Activated CD4-positive, alpha-beta T cell treated with anti-CD3 and anti-CD28 coated beads for 36 hours (primary cell): Measurements from ENCODE around the gene EBF3. TPM values are rescaled to one million over a fixed set of nuclear protein-coding genes. Genes with fewer than 3 reads are reported as not detected.

Experiments used
- ATAC-seq: fragments of 200-7000 bp; cut with Tn5 transposase; one replicate; pipeline ENCODE4 v1.10.0; 2021; ENCODE audit warnings: mild to moderate bottlenecking, moderate library complexity
- CTCF ChIA-PET: fragments of 350-600 bp; sonication (Branson Sonifier 250); formaldehyde crosslinking; loops from one replicate; lab custom pipeline; 2021; ENCODE audit warnings: antibody characterized with exemption; lab: Charles Lee
- POLR2A ChIA-PET: fragments of 350-600 bp; sonication (Branson Sonifier 250); formaldehyde crosslinking; loops from one replicate; lab custom pipeline; 2021; ENCODE audit warnings: antibody characterized with exemption, inconsistent platforms; lab: Charles Lee
- DNase-seq: peaks from one replicate; pipeline ENCODE4 v3.0.0-alpha.2; 2020
- H3K27ac Mint-ChIP-seq: one replicate; pipeline ENCODE4 v1.8.0; 2021; ENCODE audit warnings: mixed read lengths
- H3K27me3 Mint-ChIP-seq: one replicate; pipeline ENCODE4 v1.8.0; 2021; ENCODE audit warnings: mixed read lengths
- H3K36me3 Mint-ChIP-seq: one replicate; pipeline ENCODE4 v1.8.0; 2021; ENCODE audit warnings: low read depth, mixed read lengths
- H3K4me1 Mint-ChIP-seq: one replicate; pipeline ENCODE4 v1.8.0; 2021; ENCODE audit warnings: mixed read lengths
- H3K4me3 Mint-ChIP-seq: one replicate; pipeline ENCODE4 v1.8.0; 2021; ENCODE audit warnings: mild to moderate bottlenecking, moderate library complexity, mixed read lengths
- H3K9me3 Mint-ChIP-seq: one replicate; pipeline ENCODE4 v1.8.0; 2021; ENCODE audit warnings: low read depth, mixed read lengths
- intact Hi-C, 2 experiments: fragments of 100-400 bp; cut with DNase I in 1 of 2; cut with micrococcal nuclease in 1 of 2; formaldehyde crosslinking; loops; one replicate each; pipeline versions ENCODE4 v1.14.2 to v1.15.1; 2022 to 2024; cut with DNase I, micrococcal nuclease
- total RNA-seq, 2 experiments: library from RNA; stranded (reverse); gene quantifications; one replicate each; pipeline ENCODE4 v1.2.3, GENCODE V29; 2021

EBF3 gene
- total RNA-seq, 2 experiments from 2014 or later: not detected

- Mint-ChIP-seq H3K4me3 (no peak overlapping the region), H3K27ac (no peak overlapping the region), H3K36me3 (no peaks in the 10 kb centered on the region), H3K4me1 (no peaks in the 10 kb centered on the region), H3K27me3 (peaks cover 23% of the 10 kb centered on the region), H3K9me3 (no peaks in the 10 kb centered on the region)
- POLR2A ChIA-PET: no interaction called here
- intact Hi-C loops: loop anchor here in 1 of 2 experiments (5.0 kb wide), 1 partner anchor 53 kb away; no protein-coding TSS in a partner anchor
- no peak for ATAC-seq
- no peak for DNase-seq
- CTCF ChIA-PET: no interaction called here
These were observed 64.6 kb downstream of the EBF3 start for GRCh38 chr10:129899276-129900130.

GRCh38 chr10:129898706-129899268 is 65.3 kb downstream of the EBF3 start:
- intact Hi-C loops: loop anchor here in 1 of 2 experiments (5.0 kb wide), 1 partner anchor 54 kb away; no protein-coding TSS in a partner anchor
- no peaks in the 10 kb centered on the region for H3K36me3 Mint-ChIP-seq
- POLR2A ChIA-PET: no interaction called here
- no peaks in the 10 kb centered on the region for H3K4me1 Mint-ChIP-seq
- H3K27ac Mint-ChIP-seq: no peak overlapping the region
- H3K4me3 Mint-ChIP-seq: no peak overlapping the region
- no peak for DNase-seq
- CTCF ChIA-PET: no interaction called here
- no peak for ATAC-seq
- no peaks in the 10 kb centered on the region for H3K9me3 Mint-ChIP-seq
- H3K27me3 Mint-ChIP-seq: peaks cover 19% of the 10 kb centered on the region

GRCh38 chr10:129897871-129898626 is 66.0 kb downstream of the EBF3 start:
- Mint-ChIP-seq H3K4me1 (no peaks in the 10 kb centered on the region), H3K27me3 (peaks cover 19% of the 10 kb centered on the region), H3K4me3 (no peak overlapping the region), H3K36me3 (no peaks in the 10 kb centered on the region), H3K27ac (no peak overlapping the region), H3K9me3 (no peaks in the 10 kb centered on the region)
- CTCF ChIA-PET: no interaction called here
- intact Hi-C loops: loop anchor here in 1 of 2 experiments (5.0 kb wide), 1 partner anchor 54 kb away; no protein-coding TSS in a partner anchor
- no peak for ATAC-seq
- POLR2A ChIA-PET: interaction anchor here (0.6 kb wide), 1 partner anchor 85 kb away, joined by 5 read pairs; no protein-coding TSS in a partner anchor
- no peak for DNase-seq

- POLR2A ChIA-PET: no interaction called here
These were observed 67.2 kb downstream of the EBF3 start for GRCh38 chr10:129896860-129897200.

GRCh38 chr10:129896136-129896859 is 67.8 kb downstream of the EBF3 start:
- POLR2A ChIA-PET: no interaction called here
- no peaks in the 10 kb centered on the region for H3K9me3 Mint-ChIP-seq
- DNase-seq (no peak), ATAC-seq (no peak)
- CTCF ChIA-PET: interaction anchor here (0.6 kb wide), 1 partner anchor 23 kb away, joined by 3 read pairs; no protein-coding TSS in a partner anchor
- no peaks in the 10 kb centered on the region for H3K4me1 Mint-ChIP-seq
- intact Hi-C loops: loop anchor here in 1 of 2 experiments (5.0 kb wide), 1 partner anchor 56 kb away; no protein-coding TSS in a partner anchor
- no peak overlapping the region for H3K4me3 Mint-ChIP-seq
- no peak overlapping the region for H3K27ac Mint-ChIP-seq
- peaks cover 19% of the 10 kb centered on the region for H3K27me3 Mint-ChIP-seq
- H3K36me3 Mint-ChIP-seq: no peaks in the 10 kb centered on the region

More at GRCh38 chr10:129896860-129897200, 67.2 kb downstream of the EBF3 start:
- no peak for DNase-seq
- intact Hi-C loops: loop anchor here in 1 of 2 experiments (5.0 kb wide), 1 partner anchor 55 kb away; no protein-coding TSS in a partner anchor
- H3K4me1 Mint-ChIP-seq: no peaks in the 10 kb centered on the region
- H3K9me3 Mint-ChIP-seq: no peaks in the 10 kb centered on the region
- H3K27ac Mint-ChIP-seq: no peak overlapping the region
- H3K36me3 Mint-ChIP-seq: no peaks in the 10 kb centered on the region
- CTCF ChIA-PET: no interaction called here
- no peak for ATAC-seq
- no peak overlapping the region for H3K4me3 Mint-ChIP-seq
- peaks cover 19% of the 10 kb centered on the region for H3K27me3 Mint-ChIP-seq

GRCh38 chr10:129895811-129896135 is 68.3 kb downstream of the EBF3 start:
- Mint-ChIP-seq H3K9me3 (no peaks in the 10 kb centered on the region), H3K36me3 (no peaks in the 10 kb centered on the region), H3K27me3 (peaks cover 19% of the 10 kb centered on the region), H3K4me1 (no peaks in the 10 kb centered on the region), H3K4me3 (no peak overlapping the region), H3K27ac (no peak overlapping the region)
- ATAC-seq (no peak), DNase-seq (no peak)
- intact Hi-C loops: loop anchor here in 1 of 2 experiments (5.0 kb wide), 1 partner anchor 57 kb away; no protein-coding TSS in a partner anchor
- POLR2A ChIA-PET: no interaction called here
- CTCF ChIA-PET: interaction anchor here (0.6 kb wide), 1 partner anchor 22 kb away, joined by 3 read pairs; no protein-coding TSS in a partner anchor

- Mint-ChIP-seq H3K4me3 (no peak overlapping the region), H3K27ac (no peak overlapping the region), H3K9me3 (no peaks in the 10 kb centered on the region), H3K4me1 (no peaks in the 10 kb centered on the region), H3K27me3 (peaks cover 13% of the 10 kb centered on the region), H3K36me3 (no peaks in the 10 kb centered on the region)
- CTCF ChIA-PET: no interaction called here
- DNase-seq: no peak
- POLR2A ChIA-PET: no interaction called here
- ATAC-seq: no peak
- intact Hi-C loops: loop anchor here in 1 of 2 experiments (5.0 kb wide), 1 partner anchor 58 kb away; no protein-coding TSS in a partner anchor
These were observed 69.4 kb downstream of the EBF3 start for GRCh38 chr10:129894698-129895097.

- H3K27ac Mint-ChIP-seq: no peak overlapping the region
- peaks cover 5% of the 10 kb centered on the region for H3K27me3 Mint-ChIP-seq
- H3K9me3 Mint-ChIP-seq: no peaks in the 10 kb centered on the region
- intact Hi-C loops: no loop called here
- CTCF ChIA-PET: interaction anchor here (0.6 kb wide), 1 partner anchor 248 kb away, joined by 3 read pairs; no protein-coding TSS in a partner anchor
- DNase-seq (no peak), ATAC-seq (no peak)
- no peaks in the 10 kb centered on the region for H3K36me3 Mint-ChIP-seq
- no peak overlapping the region for H3K4me3 Mint-ChIP-seq
- H3K4me1 Mint-ChIP-seq: no peaks in the 10 kb centered on the region
- POLR2A ChIA-PET: no interaction called here
These were observed 70.7 kb downstream of the EBF3 start for GRCh38 chr10:129893104-129894089.

GRCh38 chr10:129892548-129893052 is 71.5 kb downstream of the EBF3 start:
- POLR2A ChIA-PET: no interaction called here
- intact Hi-C loops: no loop called here
- Mint-ChIP-seq H3K9me3 (no peaks in the 10 kb centered on the region), H3K36me3 (no peaks in the 10 kb centered on the region), H3K27ac (no peak overlapping the region), H3K4me3 (no peak overlapping the region), H3K27me3 (no peaks in the 10 kb centered on the region), H3K4me1 (no peaks in the 10 kb centered on the region)
- CTCF ChIA-PET: interaction anchor here (0.6 kb wide), 1 partner anchor 249 kb away, joined by 3 read pairs; no protein-coding TSS in a partner anchor
- DNase-seq: no peak
- ATAC-seq: no peak

GRCh38 chr10:129891806-129892205 is 72.3 kb downstream of the EBF3 start:
- H3K27me3 Mint-ChIP-seq: no peaks in the 10 kb centered on the region
- DNase-seq: no peak
- POLR2A ChIA-PET: no interaction called here
- intact Hi-C loops: no loop called here
- H3K27ac Mint-ChIP-seq: no peak overlapping the region
- no peak for ATAC-seq
- no peaks in the 10 kb centered on the region for H3K4me1 Mint-ChIP-seq
- no peak overlapping the region for H3K4me3 Mint-ChIP-seq
- H3K9me3 Mint-ChIP-seq: no peaks in the 10 kb centered on the region
- CTCF ChIA-PET: interaction anchor here (0.8 to 1.8 kb wide), 3 partner anchors 10 to 106 kb away, joined by 3 to 9 read pairs (median 3); no protein-coding TSS in a partner anchor
- no peaks in the 10 kb centered on the region for H3K36me3 Mint-ChIP-seq
